H9 (cell line): ENCODE measurements around the gene CLDN12. TPM values are rescaled to one million over a fixed set of nuclear protein-coding genes. Genes with fewer than 3 reads are reported as not detected.

Experiments
- DNase-seq: peaks from one replicate; pipeline ENCODE4 v3.0.0-alpha.2; 2017
- H2AFZ ChIP-seq: one replicate; pipeline ENCODE4 v1.6.1; 2013; ENCODE audit warnings: mild to moderate bottlenecking, low read length, control low read depth, moderate library complexity
- H2AK5ac ChIP-seq: 2 replicates; pipeline ENCODE4 v1.6.1; 2013; ENCODE audit warnings: low read length, control low read depth, mixed read lengths; ENCODE audit not compliant: insufficient read length
- H2BK120ac ChIP-seq: one replicate; pipeline ENCODE4 v1.6.1; 2013; ENCODE audit warnings: low read depth, mild to moderate bottlenecking, low read length, control low read depth, inconsistent platforms; ENCODE audit not compliant: poor library complexity, severe bottlenecking
- H2BK12ac ChIP-seq: 2 replicates; pipeline ENCODE4 v1.6.1; 2013; ENCODE audit warnings: low read length, control low read depth, mixed read lengths, low read depth; ENCODE audit not compliant: insufficient read length
- H2BK15ac ChIP-seq: 2 replicates; pipeline ENCODE4 v1.6.1; 2013; ENCODE audit warnings: low read depth, low read length, control low read depth
- H2BK20ac ChIP-seq: one replicate; pipeline ENCODE4 v1.6.1; 2013; ENCODE audit warnings: low read depth, mild to moderate bottlenecking, low read length, control low read depth, inconsistent platforms; ENCODE audit not compliant: poor library complexity, severe bottlenecking
- H2BK5ac ChIP-seq: 2 replicates; pipeline ENCODE4 v1.6.1; 2013; ENCODE audit warnings: low read length, control low read depth, mixed read lengths; ENCODE audit not compliant: insufficient read length
- H3K14ac ChIP-seq: 2 replicates; pipeline ENCODE4 v1.6.1; 2013; ENCODE audit warnings: low read length, control low read depth; ENCODE audit not compliant: insufficient read depth
- H3K18ac ChIP-seq: 2 replicates; pipeline ENCODE4 v1.6.1; 2013; ENCODE audit warnings: low read depth, mild to moderate bottlenecking, mixed read lengths, low read length, control low read depth; ENCODE audit not compliant: insufficient read length
- H3K23ac ChIP-seq: 2 replicates; pipeline ENCODE4 v1.6.1; 2013; ENCODE audit warnings: low read length, control low read depth, mixed read lengths, low read depth; ENCODE audit not compliant: insufficient read length
- H3K23me2 ChIP-seq: 2 replicates; pipeline ENCODE4 v1.6.1; 2013; ENCODE audit warnings: low read depth, mild to moderate bottlenecking, mixed read lengths, low read length, control low read depth; ENCODE audit not compliant: insufficient read length, poor library complexity, severe bottlenecking
- H3K27ac ChIP-seq: 2 replicates; pipeline ENCODE4 v1.5.1; 2013; ENCODE audit warnings: low read length, control low read depth, mixed read lengths, low read depth; ENCODE audit not compliant: insufficient read length
- H3K27me3 ChIP-seq: 2 replicates; pipeline ENCODE4 v1.6.1; 2013; ENCODE audit warnings: low read length, control low read depth, inconsistent platforms; ENCODE audit not compliant: insufficient read depth
- H3K4ac ChIP-seq: 2 replicates; pipeline ENCODE4 v1.6.1; 2013; ENCODE audit warnings: low read depth, mild to moderate bottlenecking, control low read depth, inconsistent platforms, low read length, moderate library complexity
- H3K4me1 ChIP-seq: 2 replicates; pipeline ENCODE4 v1.6.1; 2013; ENCODE audit warnings: low read length, control low read depth, inconsistent platforms; ENCODE audit not compliant: insufficient read depth
- H3K4me2 ChIP-seq: 2 replicates; pipeline ENCODE4 v1.6.1; 2013; ENCODE audit warnings: low read length, control low read depth, mixed read lengths; ENCODE audit not compliant: insufficient read length, insufficient read depth
- H3K56ac ChIP-seq: 2 replicates; pipeline ENCODE4 v1.6.1; 2013; ENCODE audit warnings: low read depth, mild to moderate bottlenecking, mixed read lengths, low read length, control low read depth; ENCODE audit not compliant: insufficient read length
- H3K79me1 ChIP-seq: 2 replicates; pipeline ENCODE4 v1.6.1; 2013; ENCODE audit warnings: low read depth, mild to moderate bottlenecking, moderate library complexity, low read length, control low read depth, inconsistent platforms; ENCODE audit not compliant: insufficient read depth, poor library complexity, severe bottlenecking
- H3K79me2 ChIP-seq: 2 replicates; pipeline ENCODE4 v1.6.1; 2013; ENCODE audit warnings: low read length, control low read depth, inconsistent platforms; ENCODE audit not compliant: insufficient read depth
- H3K9ac ChIP-seq: 2 replicates; pipeline ENCODE4 v1.6.1; 2013; ENCODE audit warnings: low read length, control low read depth, mixed read lengths; ENCODE audit not compliant: insufficient read length; ENCODE audit errors: extremely low read depth
- H3K9me3 ChIP-seq: one replicate; pipeline ENCODE4 v1.6.1; 2013; ENCODE audit warnings: low read depth, low read length, inconsistent platforms; ENCODE audit not compliant: control insufficient read depth
- H3T11ph ChIP-seq: one replicate; pipeline ENCODE4 v1.6.1; 2013; ENCODE audit warnings: mild to moderate bottlenecking, low read length, control low read depth, inconsistent platforms
- H4K20me1 ChIP-seq: one replicate; pipeline ENCODE4 v1.6.1; 2013; ENCODE audit not compliant: control insufficient read depth, insufficient read length, insufficient read depth
- H4K5ac ChIP-seq: 2 replicates; pipeline ENCODE4 v1.6.1; 2013; ENCODE audit warnings: low read depth, mild to moderate bottlenecking, mixed read lengths, low read length, control low read depth; ENCODE audit not compliant: insufficient read length
- H4K8ac ChIP-seq: replicated peaks from 2 replicates; pipeline ENCODE4 v1.6.1; 2013; ENCODE audit warnings: low read length, control low read depth, mixed read lengths, low read depth; ENCODE audit not compliant: insufficient read length
- H4K91ac ChIP-seq: 2 replicates; pipeline ENCODE4 v1.6.1; 2013; ENCODE audit warnings: low read depth, mild to moderate bottlenecking, moderate library complexity, mixed read lengths, low read length, control low read depth; ENCODE audit not compliant: insufficient read length
- H3K27ac Mint-ChIP-seq, 3 experiments: 2 replicates in 2 of 3; 3 replicates in 1 of 3; pipeline ENCODE4 v1.8.0; 2020 to 2021; ENCODE audit warnings: mixed read lengths in 3 of 3, mild to moderate bottlenecking in 1 of 3, moderate library complexity in 1 of 3
- H3K27me3 Mint-ChIP-seq: 2 replicates; pipeline ENCODE4 v1.8.0; 2021; ENCODE audit warnings: low read depth, mild to moderate bottlenecking, moderate library complexity, mixed read lengths
- H3K36me3 Mint-ChIP-seq, 3 experiments: 2 replicates in 2 of 3; 3 replicates in 1 of 3; pipeline ENCODE4 v1.8.0; 2020 to 2021; ENCODE audit warnings: low read depth in 3 of 3, mixed read lengths in 3 of 3; ENCODE audit not compliant: insufficient read depth in 1 of 3
- H3K4me1 Mint-ChIP-seq, 2 experiments: 2 replicates each; pipeline ENCODE4 v1.8.0; 2020; ENCODE audit warnings: mixed read lengths in 2 of 2
- H3K4me3 Mint-ChIP-seq, 2 experiments: 2 replicates in 1 of 2; 3 replicates in 1 of 2; pipeline ENCODE4 v1.8.0; 2020 to 2021; ENCODE audit warnings: mild to moderate bottlenecking in 2 of 2, mixed read lengths in 2 of 2, moderate library complexity in 1 of 2
- H3K9me3 Mint-ChIP-seq, 2 experiments: 2 replicates in 1 of 2; 3 replicates in 1 of 2; pipeline ENCODE4 v1.8.0; 2020; ENCODE audit warnings: mild to moderate bottlenecking in 2 of 2, mixed read lengths in 2 of 2, moderate library complexity in 1 of 2
- WGBS: extraction: QIAGEN DNeasy Blood & Tissue Kit; methylation state at CpG from one replicate; pipeline ENCODE4 v1.1.7; 2013; ENCODE audit warnings: missing lambda C conversion rate, low lambda C conversion rate, mixed read lengths; ENCODE audit not compliant: insufficient read length; ENCODE audit errors: extremely low coverage; 5-methylcytosine and 5-hydroxymethylcytosine counted together
- total RNA-seq: library from RNA; stranded (reverse); gene quantifications from 2 replicates; pipeline ENCODE4 v1.2.1, GENCODE V29; 2021
- TF ChIP-seq, protein P1 (sequence below): fragments of 200-600 bp; sonication (generic); conservative IDR thresholded peaks from 3 replicates; pipeline ENCODE4 v1.8.0; 2021; ENCODE audit warnings: antibody characterized with exemption, mild to moderate bottlenecking

Gene CLDN12
- total RNA-seq, 1 experiment from 2014 or later, result 40.1 TPM

DNA sequence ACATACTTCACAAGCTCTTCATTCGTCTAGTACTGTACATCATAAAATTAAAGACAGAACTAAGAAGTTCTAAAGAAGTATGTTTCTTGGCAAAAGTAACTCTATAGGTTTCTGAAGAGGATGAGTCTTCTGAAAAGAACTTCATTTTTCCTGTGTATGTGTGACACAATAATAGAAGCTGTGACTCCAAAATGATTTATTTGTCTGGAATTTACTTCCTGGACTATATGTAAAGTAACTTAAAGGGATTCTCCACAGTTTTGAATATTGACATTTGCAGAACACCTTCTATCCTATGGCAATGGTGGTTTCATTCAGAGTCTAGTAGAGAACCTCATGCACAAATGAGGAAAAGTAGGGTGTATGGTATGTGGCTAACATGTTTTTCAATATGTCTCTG lies 19.8 kb upstream of the CLDN12 start:
- Histone ChIP-seq H3K56ac (no peak overlapping the region), H3K23me2 (no peaks in the 10 kb centered on the region), H3K9ac (no peak overlapping the region), H3K79me1 (no peaks in the 10 kb centered on the region), H2BK15ac (no peak overlapping the region), H2AK5ac (no peak overlapping the region), H4K5ac (no peak overlapping the region), H2AFZ (no peak overlapping the region), H3K9me3 (no peaks in the 10 kb centered on the region), H3K27me3 (no peaks in the 10 kb centered on the region), H3K4me2 (no peak overlapping the region), H4K91ac (no peak overlapping the region), H3K14ac (no peak overlapping the region), H3K4ac (no peak overlapping the region), H4K8ac (no peak overlapping the region), H3K23ac (no peak overlapping the region), H3T11ph (no peak overlapping the region), H3K79me2 (no peaks in the 10 kb centered on the region), H3K27ac (no peak overlapping the region), H3K4me1 (no peaks in the 10 kb centered on the region), H4K20me1 (no peaks in the 10 kb centered on the region), H2BK5ac (no peak overlapping the region), H2BK20ac (no peak overlapping the region), H2BK120ac (no peak overlapping the region), H2BK12ac (no peak overlapping the region), H3K18ac (no peak overlapping the region)
- no peaks in the 10 kb centered on the region for H3K4me1 Mint-ChIP-seq
- H3K9me3 Mint-ChIP-seq, result no peaks in the 10 kb centered on the region
- no peak overlapping the region for H3K27ac Mint-ChIP-seq
- WGBS, result no CpG with 5 or more reads among the region's 1 CpG
- H3K36me3 Mint-ChIP-seq, result peaks cover 16 to 46% (median 41%) of the 10 kb centered on the region in 3 experiments; a peak in 6 of 7 replicates
- H3K4me3 Mint-ChIP-seq, result no peak overlapping the region
- H3K27me3 Mint-ChIP-seq, result no peaks in the 10 kb centered on the region
- DNase-seq, result no peak
- TF ChIP-seq, protein P1, sequence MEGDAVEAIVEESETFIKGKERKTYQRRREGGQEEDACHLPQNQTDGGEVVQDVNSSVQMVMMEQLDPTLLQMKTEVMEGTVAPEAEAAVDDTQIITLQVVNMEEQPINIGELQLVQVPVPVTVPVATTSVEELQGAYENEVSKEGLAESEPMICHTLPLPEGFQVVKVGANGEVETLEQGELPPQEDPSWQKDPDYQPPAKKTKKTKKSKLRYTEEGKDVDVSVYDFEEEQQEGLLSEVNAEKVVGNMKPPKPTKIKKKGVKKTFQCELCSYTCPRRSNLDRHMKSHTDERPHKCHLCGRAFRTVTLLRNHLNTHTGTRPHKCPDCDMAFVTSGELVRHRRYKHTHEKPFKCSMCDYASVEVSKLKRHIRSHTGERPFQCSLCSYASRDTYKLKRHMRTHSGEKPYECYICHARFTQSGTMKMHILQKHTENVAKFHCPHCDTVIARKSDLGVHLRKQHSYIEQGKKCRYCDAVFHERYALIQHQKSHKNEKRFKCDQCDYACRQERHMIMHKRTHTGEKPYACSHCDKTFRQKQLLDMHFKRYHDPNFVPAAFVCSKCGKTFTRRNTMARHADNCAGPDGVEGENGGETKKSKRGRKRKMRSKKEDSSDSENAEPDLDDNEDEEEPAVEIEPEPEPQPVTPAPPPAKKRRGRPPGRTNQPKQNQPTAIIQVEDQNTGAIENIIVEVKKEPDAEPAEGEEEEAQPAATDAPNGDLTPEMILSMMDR, result no peak
